Parathyroid adenoma (tissue), 2 donors: ENCODE measurements around the gene NOS1AP.

Experiments used
- H2AFZ ChIP-seq: fragments of 300-600 bp; sonication (generic); one replicate; pipeline ENCODE4 v1.7.0; 2017; ENCODE audit warnings: antibody characterized with exemption, mild to moderate bottlenecking
- H3K27ac ChIP-seq: fragments of 300-600 bp; sonication (generic); one replicate; pipeline ENCODE4 v1.7.0; 2017
- H3K27me3 ChIP-seq: fragments of 300-600 bp; sonication (generic); one replicate; pipeline ENCODE4 v1.7.0; 2017; ENCODE audit warnings: low read length; ENCODE audit not compliant: control insufficient read depth, insufficient read depth
- H3K36me3 ChIP-seq: fragments of 300-600 bp; sonication (generic); one replicate; pipeline ENCODE4 v1.7.0; 2017; ENCODE audit warnings: low read length; ENCODE audit not compliant: control insufficient read depth, insufficient read depth
- H3K4me1 ChIP-seq: fragments of 300-600 bp; sonication (generic); one replicate; pipeline ENCODE4 v1.7.0; 2017; ENCODE audit warnings: control low read depth
- H3K4me2 ChIP-seq: fragments of 300-600 bp; sonication (generic); one replicate; pipeline ENCODE4 v1.7.0; 2017; ENCODE audit warnings: low read length
- H3K4me3 ChIP-seq: fragments of 300-600 bp; sonication (generic); one replicate; pipeline ENCODE4 v1.7.0; 2017; ENCODE audit warnings: low read depth, low read length
- H3K79me2 ChIP-seq: fragments of 300-600 bp; sonication (generic); one replicate; pipeline ENCODE4 v1.7.0; 2017; ENCODE audit warnings: control low read depth
- H3K9ac ChIP-seq: fragments of 300-600 bp; sonication (generic); one replicate; pipeline ENCODE4 v1.7.0; 2017; ENCODE audit warnings: mild to moderate bottlenecking
- H3K9me3 ChIP-seq: fragments of 300-600 bp; sonication (generic); one replicate; pipeline ENCODE4 v1.7.0; 2017; ENCODE audit warnings: low read length; ENCODE audit not compliant: control insufficient read depth
- TF ChIP-seq, protein P1 (sequence below): fragments of 300-600 bp; sonication (generic); IDR thresholded peaks from one replicate; pipeline ENCODE4 v1.7.0; 2017; ENCODE audit warnings: antibody characterized with exemption, mild to moderate bottlenecking
- donor health status: primary hyperparathyroidism.

NOS1AP gene

DNA sequence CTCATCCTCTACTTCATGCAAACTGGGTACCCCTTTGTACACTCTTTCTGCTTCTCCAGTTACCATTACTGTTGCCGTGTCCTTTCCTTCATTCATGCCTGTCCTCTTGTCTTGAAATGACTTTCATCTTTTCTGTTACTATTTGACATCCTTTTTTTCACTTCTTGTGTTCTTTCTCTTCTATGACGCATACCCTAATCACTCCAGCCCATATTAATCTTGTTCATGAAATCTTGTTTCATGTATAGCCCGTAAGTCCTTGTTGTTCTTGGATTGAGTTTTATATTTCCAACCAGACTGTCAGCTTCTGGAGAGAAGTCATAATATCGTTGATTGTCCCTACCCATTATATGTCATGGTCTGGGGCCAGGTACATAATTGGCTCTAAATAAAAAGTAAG, 126.1 kb downstream of the NOS1AP start:
- Histone ChIP-seq H2AFZ (no peak overlapping the region), H3K27me3 (no peaks in the 10 kb centered on the region), H3K9ac (no peak overlapping the region), H3K4me1 (no peaks in the 10 kb centered on the region), H3K9me3 (no peaks in the 10 kb centered on the region), H3K4me2 (no peak overlapping the region), H3K36me3 (no peaks in the 10 kb centered on the region), H3K79me2 (no peaks in the 10 kb centered on the region), H3K4me3 (no peak overlapping the region), H3K27ac (no peak overlapping the region)
- TF ChIP-seq, protein P1, sequence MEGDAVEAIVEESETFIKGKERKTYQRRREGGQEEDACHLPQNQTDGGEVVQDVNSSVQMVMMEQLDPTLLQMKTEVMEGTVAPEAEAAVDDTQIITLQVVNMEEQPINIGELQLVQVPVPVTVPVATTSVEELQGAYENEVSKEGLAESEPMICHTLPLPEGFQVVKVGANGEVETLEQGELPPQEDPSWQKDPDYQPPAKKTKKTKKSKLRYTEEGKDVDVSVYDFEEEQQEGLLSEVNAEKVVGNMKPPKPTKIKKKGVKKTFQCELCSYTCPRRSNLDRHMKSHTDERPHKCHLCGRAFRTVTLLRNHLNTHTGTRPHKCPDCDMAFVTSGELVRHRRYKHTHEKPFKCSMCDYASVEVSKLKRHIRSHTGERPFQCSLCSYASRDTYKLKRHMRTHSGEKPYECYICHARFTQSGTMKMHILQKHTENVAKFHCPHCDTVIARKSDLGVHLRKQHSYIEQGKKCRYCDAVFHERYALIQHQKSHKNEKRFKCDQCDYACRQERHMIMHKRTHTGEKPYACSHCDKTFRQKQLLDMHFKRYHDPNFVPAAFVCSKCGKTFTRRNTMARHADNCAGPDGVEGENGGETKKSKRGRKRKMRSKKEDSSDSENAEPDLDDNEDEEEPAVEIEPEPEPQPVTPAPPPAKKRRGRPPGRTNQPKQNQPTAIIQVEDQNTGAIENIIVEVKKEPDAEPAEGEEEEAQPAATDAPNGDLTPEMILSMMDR, result no peak

DNA sequence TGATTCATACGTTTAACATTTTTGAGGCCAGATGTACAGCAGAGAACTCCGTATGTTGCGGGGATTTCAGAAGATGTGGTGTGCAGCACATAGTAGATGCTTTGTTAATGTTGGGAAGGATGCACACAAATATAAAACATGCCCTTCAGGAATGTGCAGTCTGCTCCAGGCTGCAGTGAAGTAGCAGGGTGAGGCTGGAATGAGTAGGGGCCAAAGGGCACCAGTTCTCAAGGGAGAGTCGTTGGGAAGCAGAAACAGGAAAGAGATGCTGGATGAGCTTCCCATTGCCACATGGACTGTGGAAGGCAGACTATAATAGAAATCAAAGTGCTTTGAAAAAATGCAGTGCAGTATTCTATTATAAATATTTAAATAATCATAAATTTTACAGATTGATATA, 126.9 kb downstream of the NOS1AP start:
- Histone ChIP-seq H3K4me2 (no peak overlapping the region), H3K9me3 (no peaks in the 10 kb centered on the region), H3K9ac (no peak overlapping the region), H3K36me3 (no peaks in the 10 kb centered on the region), H3K4me3 (no peak overlapping the region), H2AFZ (no peak overlapping the region), H3K4me1 (no peaks in the 10 kb centered on the region), H3K27me3 (no peaks in the 10 kb centered on the region), H3K79me2 (no peaks in the 10 kb centered on the region), H3K27ac (no peak overlapping the region)
- TF ChIP-seq, protein P1, result no peak

DNA sequence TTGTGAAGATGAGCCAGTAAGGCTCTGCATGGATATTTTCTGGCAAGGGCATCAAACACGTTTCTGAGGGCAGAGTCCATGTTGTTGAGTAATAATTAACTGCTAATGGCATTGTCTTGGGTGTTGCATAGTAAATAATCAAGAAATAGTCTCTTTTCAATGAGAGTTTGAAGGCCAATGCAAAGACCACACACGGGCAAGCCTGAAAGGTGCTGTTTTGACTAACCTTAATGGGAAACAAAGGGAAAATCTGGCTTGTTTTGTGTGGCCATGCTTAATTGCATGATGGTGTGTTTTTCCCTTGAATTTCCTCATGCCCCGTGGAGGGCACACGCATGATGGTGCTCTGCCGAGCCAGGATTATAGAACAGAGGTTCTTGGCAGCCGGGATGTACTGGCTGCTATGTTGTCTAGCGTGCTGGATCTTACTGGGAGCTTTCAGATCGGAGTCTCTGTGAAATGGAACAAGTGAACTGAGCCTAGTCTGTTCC, 127.6 kb downstream of the NOS1AP start:
- Histone ChIP-seq H3K27me3 (no peaks in the 10 kb centered on the region), H3K9me3 (no peaks in the 10 kb centered on the region), H3K4me2 (no peak overlapping the region), H3K9ac (no peak overlapping the region), H3K79me2 (no peaks in the 10 kb centered on the region), H2AFZ (no peak overlapping the region), H3K36me3 (no peaks in the 10 kb centered on the region), H3K4me1 (no peaks in the 10 kb centered on the region), H3K27ac (no peak overlapping the region), H3K4me3 (no peak overlapping the region)
- TF ChIP-seq, protein P1, result no peak

DNA sequence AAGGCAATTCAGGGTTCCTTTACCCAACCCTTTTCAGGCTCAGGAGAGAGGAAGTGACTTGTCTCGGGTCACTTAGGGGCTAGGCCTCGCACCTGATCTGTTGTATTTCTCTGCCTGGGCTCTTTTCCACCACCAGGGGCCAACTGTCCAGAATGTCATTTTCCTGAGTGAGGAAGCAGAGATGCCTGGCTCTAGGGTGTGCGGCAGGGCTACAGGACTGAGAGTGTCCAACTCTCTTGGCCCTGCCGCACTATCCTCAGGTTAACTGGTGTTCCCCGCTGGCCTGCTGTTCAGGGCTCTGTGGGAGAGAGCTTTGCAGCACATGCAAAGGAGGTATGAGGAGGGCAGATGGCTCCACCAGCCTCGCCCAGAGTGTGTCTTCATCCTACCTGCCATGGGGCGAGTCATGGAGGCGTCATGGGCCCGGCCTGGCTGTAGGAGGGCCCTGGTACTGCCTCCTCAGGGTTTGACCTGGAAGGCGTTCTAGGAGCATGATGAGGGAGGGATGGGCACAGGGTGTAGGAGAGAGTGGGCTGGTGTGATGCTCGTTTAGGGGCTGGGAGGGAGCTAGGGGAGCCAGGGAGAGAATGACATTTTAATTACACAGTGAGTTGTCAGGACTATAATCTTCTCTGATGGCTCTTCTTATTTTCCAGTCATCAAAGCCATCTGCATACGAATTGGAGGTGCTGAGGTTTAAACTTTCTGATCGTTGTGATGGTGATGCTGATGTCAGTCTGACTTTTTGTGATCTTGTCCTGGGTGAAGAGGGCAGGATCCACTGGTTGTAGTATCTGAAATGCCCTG, 128.3 kb downstream of the NOS1AP start:
- H3K27ac ChIP-seq, result no peak overlapping the region
- H3K36me3 ChIP-seq, result no peaks in the 10 kb centered on the region
- TF ChIP-seq, protein P1, result no peak
- H3K4me1 ChIP-seq, result no peaks in the 10 kb centered on the region
- H3K79me2 ChIP-seq, result no peaks in the 10 kb centered on the region
- H3K4me2 ChIP-seq, result no peak overlapping the region
- H3K27me3 ChIP-seq, result no peaks in the 10 kb centered on the region
- no peaks in the 10 kb centered on the region for H3K9me3 ChIP-seq
- no peak overlapping the region for H3K4me3 ChIP-seq
- H3K9ac ChIP-seq, result no peak overlapping the region
- no peak overlapping the region for H2AFZ ChIP-seq
